DMS53 treated with DMSO at 0.1 percent for 48 hours (cell line): ENCODE results near the gene MEF2D.

ENCODE experiments used
- DNase-seq: peaks from one replicate; lab custom pipeline; 2025; ENCODE audit not compliant: unreplicated experiment; lab: John Stamatoyannopoulos, UW

MEF2D gene

GRCh38 chr1:156525071-156525501 is 24.5 kb upstream of the MEF2D start:
- no peak for DNase-seq

- DNase-seq, result no peak
Measured at GRCh38 chr1:156524481-156524869, 23.9 kb upstream of the MEF2D start.

GRCh38 chr1:156523801-156524480 is 23.4 kb upstream of the MEF2D start:
- no peak for DNase-seq

- no peak for DNase-seq
Measured at GRCh38 chr1:156522443-156522970, 21.9 kb upstream of the MEF2D start.

- no peak for DNase-seq
Measured at GRCh38 chr1:156517748-156518147, 17.2 kb upstream of the MEF2D start.

GRCh38 chr1:156516821-156517220 is 16.2 kb upstream of the MEF2D start:
- DNase-seq, result no peak

- no peak for DNase-seq
Measured at GRCh38 chr1:156515956-156516355, 15.4 kb upstream of the MEF2D start.

GRCh38 chr1:156513185-156513584 is 12.6 kb upstream of the MEF2D start:
- no peak for DNase-seq

GRCh38 chr1:156511644-156512043 is 11.1 kb upstream of the MEF2D start:
- DNase-seq, result no peak

- DNase-seq, result no peak
Measured at GRCh38 chr1:156510709-156511108, 10.1 kb upstream of the MEF2D start.

- no peak for DNase-seq
Measured at GRCh38 chr1:156509424-156510034, 9.0 kb upstream of the MEF2D start.

- no peak for DNase-seq
Measured at GRCh38 chr1:156508955-156509234, 8.3 kb upstream of the MEF2D start.

- DNase-seq, result no peak
Measured at GRCh38 chr1:156508205-156508954, 7.8 kb upstream of the MEF2D start.

GRCh38 chr1:156506450-156506849 is 5.9 kb upstream of the MEF2D start:
- no peak for DNase-seq

- DNase-seq, result no peak
Measured at GRCh38 chr1:156505679-156506298, 5.2 kb upstream of the MEF2D start.

- DNase-seq, result peak; percentile 91
Measured at GRCh38 chr1:156504821-156505678, 4.5 kb upstream of the MEF2D start.

- DNase-seq, result peak; percentile 84
Measured at GRCh38 chr1:156504438-156504813, 3.9 kb upstream of the MEF2D start.

GRCh38 chr1:156503698-156504437 is 3.3 kb upstream of the MEF2D start:
- no peak for DNase-seq

- peak; percentile 90 for DNase-seq
Measured at GRCh38 chr1:156502894-156503697, 2.5 kb upstream of the MEF2D start.
